Measurements from ENCODE around the gene UBE2D1. TPM values are rescaled to one million over a fixed set of nuclear protein-coding genes. Genes with fewer than 3 reads are reported as not detected.

UBE2D1 gene
- total and polyA plus RNA-seq, 2 of the 13 experiments (the other 11 are each of a cell fraction or from before 2014, with no cell fraction given) = 6.2 to 13.8 TPM

- TF ChIP-seq TEF (CRISPR knock-in tag; IDR thresholded peaks at IDR 0.05) (no peak), ZNF256 (CRISPR knock-in tag; conservative IDR thresholded peaks at IDR 0.05) (no peak), CBX2 (IDR thresholded peaks at IDR 0.05; ENCODE audit: low read depth, low read length) (no peak), CBX2 (CRISPR knock-in tag; IDR thresholded peaks at IDR 0.05; ENCODE audit: low read depth) (no peak), ZSCAN29 (CRISPR knock-in tag; conservative IDR thresholded peaks at IDR 0.05) (no peak), HNRNPH1 (optimal IDR thresholded peaks at IDR 0.05; ENCODE audit: low read depth, low read length) (no peak), ZNF496 (CRISPR knock-in tag; IDR thresholded peaks at IDR 0.05; ENCODE audit: insufficient replicate concordance) (no peak), ZNF343 (CRISPR knock-in tag; IDR thresholded peaks at IDR 0.05) (no peak), ZNF24 (IDR thresholded peaks at IDR 0.05) (no peak), SNAPC2 (CRISPR knock-in tag; IDR thresholded peaks at IDR 0.05) (no peak)
- TF ChIP-seq, protein P1, sequence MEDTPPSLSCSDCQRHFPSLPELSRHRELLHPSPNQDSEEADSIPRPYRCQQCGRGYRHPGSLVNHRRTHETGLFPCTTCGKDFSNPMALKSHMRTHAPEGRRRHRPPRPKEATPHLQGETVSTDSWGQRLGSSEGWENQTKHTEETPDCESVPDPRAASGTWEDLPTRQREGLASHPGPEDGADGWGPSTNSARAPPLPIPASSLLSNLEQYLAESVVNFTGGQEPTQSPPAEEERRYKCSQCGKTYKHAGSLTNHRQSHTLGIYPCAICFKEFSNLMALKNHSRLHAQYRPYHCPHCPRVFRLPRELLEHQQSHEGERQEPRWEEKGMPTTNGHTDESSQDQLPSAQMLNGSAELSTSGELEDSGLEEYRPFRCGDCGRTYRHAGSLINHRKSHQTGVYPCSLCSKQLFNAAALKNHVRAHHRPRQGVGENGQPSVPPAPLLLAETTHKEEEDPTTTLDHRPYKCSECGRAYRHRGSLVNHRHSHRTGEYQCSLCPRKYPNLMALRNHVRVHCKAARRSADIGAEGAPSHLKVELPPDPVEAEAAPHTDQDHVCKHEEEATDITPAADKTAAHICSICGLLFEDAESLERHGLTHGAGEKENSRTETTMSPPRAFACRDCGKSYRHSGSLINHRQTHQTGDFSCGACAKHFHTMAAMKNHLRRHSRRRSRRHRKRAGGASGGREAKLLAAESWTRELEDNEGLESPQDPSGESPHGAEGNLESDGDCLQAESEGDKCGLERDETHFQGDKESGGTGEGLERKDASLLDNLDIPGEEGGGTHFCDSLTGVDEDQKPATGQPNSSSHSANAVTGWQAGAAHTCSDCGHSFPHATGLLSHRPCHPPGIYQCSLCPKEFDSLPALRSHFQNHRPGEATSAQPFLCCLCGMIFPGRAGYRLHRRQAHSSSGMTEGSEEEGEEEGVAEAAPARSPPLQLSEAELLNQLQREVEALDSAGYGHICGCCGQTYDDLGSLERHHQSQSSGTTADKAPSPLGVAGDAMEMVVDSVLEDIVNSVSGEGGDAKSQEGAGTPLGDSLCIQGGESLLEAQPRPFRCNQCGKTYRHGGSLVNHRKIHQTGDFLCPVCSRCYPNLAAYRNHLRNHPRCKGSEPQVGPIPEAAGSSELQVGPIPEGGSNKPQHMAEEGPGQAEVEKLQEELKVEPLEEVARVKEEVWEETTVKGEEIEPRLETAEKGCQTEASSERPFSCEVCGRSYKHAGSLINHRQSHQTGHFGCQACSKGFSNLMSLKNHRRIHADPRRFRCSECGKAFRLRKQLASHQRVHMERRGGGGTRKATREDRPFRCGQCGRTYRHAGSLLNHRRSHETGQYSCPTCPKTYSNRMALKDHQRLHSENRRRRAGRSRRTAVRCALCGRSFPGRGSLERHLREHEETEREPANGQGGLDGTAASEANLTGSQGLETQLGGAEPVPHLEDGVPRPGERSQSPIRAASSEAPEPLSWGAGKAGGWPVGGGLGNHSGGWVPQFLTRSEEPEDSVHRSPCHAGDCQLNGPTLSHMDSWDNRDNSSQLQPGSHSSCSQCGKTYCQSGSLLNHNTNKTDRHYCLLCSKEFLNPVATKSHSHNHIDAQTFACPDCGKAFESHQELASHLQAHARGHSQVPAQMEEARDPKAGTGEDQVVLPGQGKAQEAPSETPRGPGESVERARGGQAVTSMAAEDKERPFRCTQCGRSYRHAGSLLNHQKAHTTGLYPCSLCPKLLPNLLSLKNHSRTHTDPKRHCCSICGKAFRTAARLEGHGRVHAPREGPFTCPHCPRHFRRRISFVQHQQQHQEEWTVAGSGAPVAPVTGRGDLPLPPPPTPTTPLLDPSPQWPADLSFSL (CRISPR knock-in tag; IDR thresholded peaks at IDR 0.05) = no peak
- TF ChIP-seq, protein P2, sequence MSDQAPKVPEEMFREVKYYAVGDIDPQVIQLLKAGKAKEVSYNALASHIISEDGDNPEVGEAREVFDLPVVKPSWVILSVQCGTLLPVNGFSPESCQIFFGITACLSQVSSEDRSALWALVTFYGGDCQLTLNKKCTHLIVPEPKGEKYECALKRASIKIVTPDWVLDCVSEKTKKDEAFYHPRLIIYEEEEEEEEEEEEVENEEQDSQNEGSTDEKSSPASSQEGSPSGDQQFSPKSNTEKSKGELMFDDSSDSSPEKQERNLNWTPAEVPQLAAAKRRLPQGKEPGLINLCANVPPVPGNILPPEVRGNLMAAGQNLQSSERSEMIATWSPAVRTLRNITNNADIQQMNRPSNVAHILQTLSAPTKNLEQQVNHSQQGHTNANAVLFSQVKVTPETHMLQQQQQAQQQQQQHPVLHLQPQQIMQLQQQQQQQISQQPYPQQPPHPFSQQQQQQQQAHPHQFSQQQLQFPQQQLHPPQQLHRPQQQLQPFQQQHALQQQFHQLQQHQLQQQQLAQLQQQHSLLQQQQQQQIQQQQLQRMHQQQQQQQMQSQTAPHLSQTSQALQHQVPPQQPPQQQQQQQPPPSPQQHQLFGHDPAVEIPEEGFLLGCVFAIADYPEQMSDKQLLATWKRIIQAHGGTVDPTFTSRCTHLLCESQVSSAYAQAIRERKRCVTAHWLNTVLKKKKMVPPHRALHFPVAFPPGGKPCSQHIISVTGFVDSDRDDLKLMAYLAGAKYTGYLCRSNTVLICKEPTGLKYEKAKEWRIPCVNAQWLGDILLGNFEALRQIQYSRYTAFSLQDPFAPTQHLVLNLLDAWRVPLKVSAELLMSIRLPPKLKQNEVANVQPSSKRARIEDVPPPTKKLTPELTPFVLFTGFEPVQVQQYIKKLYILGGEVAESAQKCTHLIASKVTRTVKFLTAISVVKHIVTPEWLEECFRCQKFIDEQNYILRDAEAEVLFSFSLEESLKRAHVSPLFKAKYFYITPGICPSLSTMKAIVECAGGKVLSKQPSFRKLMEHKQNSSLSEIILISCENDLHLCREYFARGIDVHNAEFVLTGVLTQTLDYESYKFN (CRISPR knock-in tag; conservative IDR thresholded peaks at IDR 0.05) = no peak
Measured at GRCh38 chr10:58328233-58328632, 6.6 kb upstream of the UBE2D1 start (continued).

Measured in HepG2 (cell line).